Right ventricle myocardium superior (tissue), 1 donor: ENCODE results near the gene CADPS. TPM values are rescaled to one million over a fixed set of nuclear protein-coding genes. Genes with fewer than 3 reads are reported as not detected.

Source experiments
- ATAC-seq: fragments of 200-7000 bp; cut with Tn5 transposase; one replicate; pipeline ENCODE4 v1.9.1; 2020; ENCODE audit warnings: mild to moderate bottlenecking; ENCODE audit not compliant: poor library complexity
- DNase-seq: peaks from one replicate; pipeline ENCODE4 v3.0.0-alpha.2; 2020
- intact Hi-C: fragments of 100-400 bp; cut with DNase I; formaldehyde crosslinking; loops from one replicate; pipeline ENCODE4 v1.11.2; 2022
- total RNA-seq: library from RNA; stranded (reverse); fragmentation: NEBNext Ultra II Directional; extraction: Animal tissue kit (Norgen Biotek cat#: 25700); gene quantifications from one replicate; pipeline ENCODE4 v1.2.1, GENCODE V29; 2021
- donor health status: DM: no; HTN: yes; CAD: no; lungs with severe emphysema.

CADPS gene
- total RNA-seq, 1 donor from 2014 or later, result 11.3 TPM

DNA sequence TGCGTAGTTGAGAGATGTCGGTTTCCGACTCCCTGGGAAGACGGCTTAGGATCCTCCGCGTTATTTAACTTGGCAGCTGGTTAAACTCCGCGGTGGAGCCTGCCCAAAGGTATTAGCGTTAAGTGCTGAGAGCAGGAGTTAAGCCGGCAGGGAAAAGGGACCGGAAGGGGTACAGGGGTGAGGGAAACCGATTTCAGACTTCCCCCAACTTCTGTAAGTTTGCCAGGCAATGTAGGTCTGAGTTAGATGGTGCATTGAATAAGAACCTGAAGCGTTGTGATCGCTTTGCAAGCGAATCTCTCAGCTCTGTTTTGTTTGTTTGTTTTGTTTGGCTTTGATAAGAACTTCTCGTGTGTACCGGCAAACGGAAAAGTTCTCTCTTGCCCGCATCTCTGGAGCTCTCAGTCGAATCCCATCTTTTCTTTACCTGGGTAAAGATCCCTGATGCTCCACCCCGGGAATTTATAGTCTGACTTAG, 495.9 kb downstream of the CADPS start:
- DNase-seq (no peak), ATAC-seq (no peak)
- intact Hi-C loops, result no loop called here

DNA sequence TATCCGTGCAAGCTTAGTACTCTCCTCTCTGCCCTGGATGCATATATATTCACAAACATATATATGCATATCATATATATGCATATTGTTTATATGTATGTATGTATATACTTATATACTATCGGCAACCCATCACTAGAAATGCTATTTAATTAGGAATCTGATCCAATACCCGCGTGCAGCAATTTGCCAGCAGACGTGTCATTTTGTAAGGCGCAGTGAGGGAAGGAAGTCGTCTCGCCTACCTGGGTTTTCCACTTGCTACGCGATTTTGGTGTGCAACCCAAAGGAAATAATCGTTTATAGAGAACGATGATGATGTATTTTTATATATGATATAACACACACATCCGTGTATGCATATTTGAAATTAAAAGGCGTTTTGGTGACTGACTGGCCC, 496.3 kb downstream of the CADPS start:
- DNase-seq (no peak), ATAC-seq (no peak)
- intact Hi-C loops, result no loop called here

DNA sequence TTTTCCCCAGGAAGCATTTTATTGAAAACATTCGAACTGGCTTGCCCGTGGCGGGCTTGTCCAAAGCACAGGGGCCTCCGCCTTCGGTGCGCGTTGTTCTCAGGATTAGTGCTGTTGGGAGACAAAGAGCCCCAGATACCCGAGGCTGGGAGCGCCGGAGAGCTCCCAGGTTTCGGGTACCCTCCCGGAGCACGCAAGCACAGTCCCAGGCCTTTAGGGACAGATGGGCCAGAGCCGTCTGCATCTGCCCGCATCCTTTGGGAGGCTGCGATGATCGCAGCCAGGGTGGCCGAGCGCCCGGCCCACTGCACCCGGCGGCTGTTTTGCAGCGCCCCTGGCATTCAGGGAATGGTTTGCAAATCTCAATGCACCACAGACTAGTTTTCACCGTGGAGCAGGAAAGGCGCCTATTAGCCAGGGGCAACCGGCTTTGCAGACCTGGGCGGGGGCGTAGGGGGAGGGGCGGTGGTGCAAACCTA, 496.9 kb downstream of the CADPS start:
- DNase-seq, result no peak
- intact Hi-C loops, result no loop called here

DNA sequence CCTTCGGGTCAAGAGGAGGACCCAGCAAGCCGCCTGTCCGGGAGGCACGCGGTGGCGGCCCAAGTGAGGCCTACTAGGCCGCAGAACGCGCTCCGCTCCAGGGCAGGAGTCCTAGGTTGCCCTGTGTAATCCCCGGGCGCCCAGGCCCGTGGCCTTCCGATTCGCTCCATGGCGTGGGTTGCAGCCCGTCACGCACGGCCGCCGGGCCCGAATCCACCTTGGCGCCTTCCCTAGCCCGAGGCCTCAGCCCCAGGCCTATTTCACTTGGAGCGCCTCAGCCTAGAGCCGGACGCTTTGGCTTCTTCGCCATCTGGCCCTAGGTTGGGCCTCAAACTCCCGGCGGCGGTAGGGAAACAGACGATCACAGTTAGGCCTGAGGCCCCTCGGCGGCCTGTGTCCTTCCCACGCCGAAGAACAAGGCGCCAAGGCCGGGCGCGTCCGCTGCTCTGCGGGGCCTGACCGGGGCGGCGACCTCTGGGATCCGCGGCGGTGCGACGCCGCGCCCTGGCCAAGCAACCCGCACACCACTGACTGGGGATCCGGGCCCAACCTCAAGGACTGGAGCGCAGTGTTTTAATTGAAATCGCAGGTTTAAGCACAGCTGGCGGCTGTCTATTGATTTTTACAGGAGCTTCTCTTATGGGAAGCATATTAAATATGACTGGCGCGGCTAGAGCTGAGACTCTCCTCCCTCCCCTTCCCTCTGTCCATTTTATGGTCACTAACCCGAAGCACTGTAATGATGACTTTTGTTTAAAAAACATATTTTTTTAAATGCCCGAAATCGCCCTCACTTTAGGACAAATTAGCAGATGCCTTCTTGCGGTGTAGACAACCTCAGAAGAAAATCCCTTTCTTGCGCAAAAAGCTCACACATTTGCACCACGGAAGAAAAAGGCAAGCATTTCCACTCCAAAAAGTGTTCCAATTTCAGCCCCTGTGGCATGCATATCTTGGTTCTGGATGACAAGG, 498.0 kb downstream of the CADPS start:
- ATAC-seq (no peak), DNase-seq (no peak)
- intact Hi-C loops, result no loop called here

More for the DNA sequence above, 496.9 kb downstream of the CADPS start:
- no peak for ATAC-seq

DNA sequence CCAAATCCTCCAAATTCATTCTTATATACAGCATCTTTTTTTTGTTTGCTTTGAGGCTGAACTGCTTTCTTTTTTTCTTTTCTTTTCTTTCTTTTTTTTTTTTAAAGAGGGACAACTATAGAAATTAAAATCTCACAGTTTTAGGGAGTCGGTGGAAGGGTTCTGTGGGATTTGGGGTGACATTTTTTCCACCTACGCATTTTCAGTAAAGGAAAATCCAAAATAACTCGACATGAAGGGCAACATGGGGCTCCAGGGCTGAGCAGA, 498.8 kb downstream of the CADPS start:
- no peak for DNase-seq
- intact Hi-C loops, result no loop called here

DNA sequence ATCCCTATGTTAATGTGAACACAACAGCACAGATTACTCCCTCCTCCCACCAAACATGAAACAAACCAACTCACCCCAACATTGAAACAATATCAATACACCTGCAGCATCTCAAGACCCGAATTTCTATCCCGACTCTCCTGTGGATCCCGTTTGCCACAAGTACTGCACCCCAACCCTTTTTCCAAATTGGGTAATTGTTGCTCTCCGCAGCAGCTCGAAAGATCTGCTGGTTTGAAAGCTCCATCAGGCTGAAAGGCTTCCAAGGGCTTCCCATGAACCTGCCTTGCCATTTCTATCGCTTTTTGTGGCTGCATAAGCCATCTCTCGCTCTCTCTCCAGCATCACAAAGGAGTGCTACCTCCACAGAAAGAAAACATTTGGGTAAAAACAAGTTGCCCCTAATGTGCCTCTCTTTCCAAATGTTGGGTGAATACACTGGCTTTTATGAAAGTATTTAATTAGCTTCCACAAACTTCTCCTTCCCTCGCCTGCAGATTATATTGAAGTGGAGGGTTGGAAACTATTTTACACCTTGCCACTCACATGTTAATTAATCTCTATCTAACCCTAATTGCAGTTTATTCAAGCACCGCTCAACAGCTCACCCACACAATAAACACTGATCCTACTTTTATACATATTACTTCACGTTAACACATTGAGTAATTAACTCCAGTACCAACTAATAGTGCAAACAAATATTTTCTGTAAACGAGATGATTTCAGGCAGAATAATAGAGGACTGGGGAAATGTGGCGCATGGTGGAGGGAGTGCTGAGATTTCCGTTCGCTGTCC, 499.4 kb downstream of the CADPS start:
- ATAC-seq, result no peak
- no peak for DNase-seq
- intact Hi-C loops, result no loop called here

More for the DNA sequence above, 498.8 kb downstream of the CADPS start:
- ATAC-seq, result no peak

DNA sequence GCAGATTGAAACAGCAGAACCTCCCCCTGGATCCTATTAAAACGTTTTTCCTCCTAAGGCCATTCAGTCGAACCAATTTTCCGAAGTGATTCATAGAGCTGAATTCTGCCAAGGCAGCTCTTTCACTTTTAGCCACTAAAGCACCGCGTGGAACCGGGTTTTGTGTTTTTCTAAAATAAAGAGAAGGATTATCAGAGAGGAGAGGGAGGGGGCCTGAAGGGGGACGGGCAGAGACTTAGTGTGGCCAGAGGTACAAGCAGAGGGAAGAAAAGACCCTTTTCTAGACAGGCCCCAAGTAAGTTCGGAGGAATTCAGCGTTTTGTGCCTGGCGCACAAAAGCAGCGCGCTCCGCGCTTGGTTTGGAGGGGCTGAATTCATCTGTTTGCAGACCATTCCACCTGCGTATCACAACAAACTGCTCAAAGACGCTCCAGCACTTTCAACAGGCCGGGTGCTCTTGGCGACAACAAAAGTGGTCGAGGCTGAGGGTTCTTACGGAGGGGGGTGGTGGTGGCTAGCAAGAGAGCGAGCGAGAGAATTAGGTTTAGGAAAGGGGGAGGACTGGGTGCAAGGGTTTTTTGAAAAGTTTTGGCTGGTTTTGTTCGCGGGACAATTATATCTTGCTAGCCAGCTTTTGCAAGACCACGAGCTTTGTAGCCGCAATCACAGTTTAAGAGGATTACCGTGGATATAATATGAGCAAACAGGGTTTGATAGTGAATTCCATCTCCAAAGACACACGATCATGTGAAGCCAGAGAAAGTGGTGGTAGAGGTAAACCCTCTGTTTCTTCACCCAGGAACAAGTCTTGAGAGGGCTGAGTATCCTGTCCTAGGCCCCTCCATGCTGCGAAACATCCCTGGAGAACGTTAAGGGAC, 500.6 kb downstream of the CADPS start:
- intact Hi-C loops, result no loop called here
- no peak for DNase-seq
- no peak for ATAC-seq

DNA sequence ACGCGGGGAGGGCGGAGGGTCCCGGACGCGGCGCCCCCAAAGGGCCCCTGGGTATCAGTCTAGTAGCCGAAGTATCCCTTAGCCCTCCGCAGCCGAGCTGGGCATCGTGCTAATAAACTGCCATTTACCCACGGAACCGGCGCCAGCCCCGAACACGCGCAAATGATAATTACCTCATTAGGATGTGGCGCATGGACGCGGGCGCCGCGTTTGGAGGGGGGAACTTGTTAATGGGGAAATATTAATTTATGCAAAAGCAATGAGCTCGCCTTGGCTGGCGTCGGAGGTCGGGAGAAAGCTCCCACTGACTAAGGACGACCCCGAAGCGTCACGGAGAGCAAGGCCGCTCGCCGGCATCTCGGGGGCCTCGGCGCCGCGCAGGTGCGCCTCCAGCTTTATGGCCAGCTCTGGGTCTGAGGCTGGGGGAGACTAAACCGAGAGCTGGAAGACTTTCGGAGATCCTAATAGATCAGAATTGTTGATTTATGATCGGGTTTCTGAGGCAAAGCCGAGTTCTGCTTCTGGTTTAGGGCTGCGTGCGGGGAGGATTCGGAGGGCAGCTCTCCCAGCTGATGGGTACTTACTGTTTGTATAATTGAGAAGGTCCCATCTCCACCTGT, 501.4 kb downstream of the CADPS start:
- ATAC-seq (no peak), DNase-seq (no peak)
- intact Hi-C loops, result no loop called here

DNA sequence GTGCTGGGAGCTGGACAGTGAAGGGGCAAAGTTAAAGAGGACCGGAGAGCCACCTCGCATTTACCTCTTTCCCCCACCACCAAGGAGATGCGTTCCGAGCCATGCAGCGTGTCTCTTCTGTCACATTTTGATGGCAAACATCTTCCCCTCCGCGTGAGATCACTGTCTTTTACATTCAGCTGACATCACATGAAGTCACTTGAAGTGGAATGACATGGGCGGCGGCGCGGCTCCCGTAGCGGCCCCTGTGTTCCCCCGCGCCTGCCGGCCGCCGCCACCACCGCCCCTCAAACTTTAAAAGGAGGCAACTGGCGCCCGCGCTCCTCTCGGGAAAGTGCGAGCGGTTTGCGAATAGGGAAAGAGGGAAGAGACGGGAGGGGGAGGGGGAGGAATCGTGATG, 502.0 kb downstream of the CADPS start, which contains the start of gene FEZF2:
TSS of gene FEZF2 (minus strand) at position 336 of the 400 bp plus-strand sequence. CDS start 682 bp downstream, outside the sequence.
- ATAC-seq (no peak), DNase-seq (no peak)
- intact Hi-C loops, result no loop called here

DNA sequence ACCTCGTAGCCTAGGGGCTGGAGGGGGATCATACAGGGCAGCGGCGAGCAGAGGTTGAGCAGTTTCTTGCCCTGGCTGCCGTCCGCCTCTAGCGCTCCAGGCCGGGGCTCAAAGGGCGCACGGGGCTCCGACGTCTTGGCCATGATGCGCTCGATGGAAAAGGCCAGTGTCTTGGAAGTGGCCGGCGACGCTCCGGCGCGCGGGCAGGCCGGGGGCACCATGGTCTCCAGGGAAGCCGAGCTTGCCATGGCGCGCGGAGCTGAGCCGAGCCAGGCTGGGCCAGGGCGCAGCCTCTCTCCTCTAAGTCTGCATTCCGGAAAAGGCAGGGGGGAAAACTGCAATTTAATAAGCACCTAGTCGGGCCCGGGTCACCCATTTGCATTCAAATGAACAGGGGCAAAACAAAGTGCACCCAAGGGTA, 502.6 kb downstream of the CADPS start:
- DNase-seq (no peak), ATAC-seq (no peak)
- intact Hi-C loops, result no loop called here

DNA sequence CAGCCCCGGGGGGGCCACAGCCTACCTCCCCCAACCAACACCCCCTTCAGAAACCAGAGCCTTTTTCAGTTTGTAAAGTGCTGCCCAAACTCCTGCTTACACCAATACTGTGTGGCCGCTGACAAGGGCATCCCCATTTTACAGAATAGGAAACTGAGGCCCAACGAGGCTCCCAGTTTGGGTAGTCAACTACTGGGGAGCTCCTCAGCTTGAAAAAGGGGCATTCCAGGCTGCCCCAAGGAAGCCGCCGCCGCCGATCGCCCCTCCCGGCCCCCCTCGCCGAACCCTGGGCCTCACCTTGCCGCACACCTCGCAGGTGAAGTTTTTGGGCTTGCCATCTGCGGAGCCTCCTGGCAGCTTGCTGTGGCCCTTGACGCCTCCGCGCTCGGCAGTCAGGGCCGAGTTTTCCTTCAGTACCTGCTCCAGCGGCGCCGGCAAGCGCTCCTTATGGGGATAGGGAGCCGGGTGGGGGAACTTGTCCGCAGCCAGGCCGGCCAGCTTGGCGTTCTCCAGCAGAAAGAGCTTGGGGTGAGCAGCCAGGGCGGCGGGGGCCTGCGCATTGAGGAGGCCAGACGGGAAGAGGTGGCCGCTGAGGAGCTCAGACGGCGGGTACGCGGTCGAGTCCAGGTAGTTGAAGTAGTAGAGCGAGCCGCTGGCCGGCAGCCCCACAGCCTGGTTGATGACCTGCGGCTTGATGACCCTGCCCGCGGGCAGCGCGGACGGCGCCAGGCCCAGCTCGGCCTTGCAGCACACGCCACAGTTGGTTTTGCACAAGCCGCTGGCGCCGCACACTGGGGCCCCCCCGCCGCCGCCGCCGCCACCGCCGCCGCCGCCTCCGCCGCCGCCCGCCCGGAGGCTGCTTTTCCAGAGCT, 503.3 kb downstream of the CADPS start:
- ATAC-seq (no peak), DNase-seq (no peak)
- intact Hi-C loops, result no loop called here

DNA sequence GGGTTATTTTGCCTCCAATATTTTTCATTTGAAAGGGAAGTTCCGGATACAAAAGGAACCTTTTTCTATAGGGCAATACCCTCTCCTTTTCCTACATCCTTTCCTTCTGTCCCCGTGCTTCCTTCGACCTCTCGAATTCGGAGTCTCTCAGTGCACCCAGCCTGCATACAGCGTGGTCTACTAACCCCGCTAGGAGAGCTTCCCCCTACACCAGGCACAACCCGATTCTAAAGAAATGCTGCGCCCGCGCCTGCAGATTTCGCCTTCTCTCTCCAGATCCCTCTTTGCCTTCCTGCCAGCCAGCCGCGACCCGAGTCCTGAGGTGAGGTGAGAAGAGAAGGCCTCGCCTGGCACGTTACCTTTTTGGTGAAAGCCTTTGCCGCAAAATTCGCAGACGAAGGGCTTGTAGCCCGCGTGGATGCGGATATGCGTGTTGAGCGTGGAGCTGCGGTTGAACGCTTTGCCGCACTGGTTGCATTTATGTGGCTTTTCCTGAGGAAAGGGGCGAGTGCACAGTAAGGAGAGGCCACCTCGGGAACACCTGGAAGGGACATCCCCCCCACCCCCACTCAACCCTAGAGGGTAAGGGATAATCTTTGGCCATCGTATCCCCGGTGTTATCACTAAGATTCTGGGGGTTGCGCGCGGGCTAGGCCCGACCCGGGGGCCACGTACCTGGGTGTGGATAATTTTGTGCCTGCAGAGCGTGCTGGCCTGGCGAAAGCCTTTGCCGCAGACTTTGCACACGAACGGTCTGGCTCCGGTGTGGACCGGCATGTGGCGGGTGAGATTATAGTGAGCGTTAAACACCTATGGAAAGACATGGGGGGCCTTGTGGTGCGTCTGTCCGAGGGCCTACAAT, 504.1 kb downstream of the CADPS start:
- ATAC-seq, result no peak
- DNase-seq, result no peak
- intact Hi-C loops, result no loop called here

DNA sequence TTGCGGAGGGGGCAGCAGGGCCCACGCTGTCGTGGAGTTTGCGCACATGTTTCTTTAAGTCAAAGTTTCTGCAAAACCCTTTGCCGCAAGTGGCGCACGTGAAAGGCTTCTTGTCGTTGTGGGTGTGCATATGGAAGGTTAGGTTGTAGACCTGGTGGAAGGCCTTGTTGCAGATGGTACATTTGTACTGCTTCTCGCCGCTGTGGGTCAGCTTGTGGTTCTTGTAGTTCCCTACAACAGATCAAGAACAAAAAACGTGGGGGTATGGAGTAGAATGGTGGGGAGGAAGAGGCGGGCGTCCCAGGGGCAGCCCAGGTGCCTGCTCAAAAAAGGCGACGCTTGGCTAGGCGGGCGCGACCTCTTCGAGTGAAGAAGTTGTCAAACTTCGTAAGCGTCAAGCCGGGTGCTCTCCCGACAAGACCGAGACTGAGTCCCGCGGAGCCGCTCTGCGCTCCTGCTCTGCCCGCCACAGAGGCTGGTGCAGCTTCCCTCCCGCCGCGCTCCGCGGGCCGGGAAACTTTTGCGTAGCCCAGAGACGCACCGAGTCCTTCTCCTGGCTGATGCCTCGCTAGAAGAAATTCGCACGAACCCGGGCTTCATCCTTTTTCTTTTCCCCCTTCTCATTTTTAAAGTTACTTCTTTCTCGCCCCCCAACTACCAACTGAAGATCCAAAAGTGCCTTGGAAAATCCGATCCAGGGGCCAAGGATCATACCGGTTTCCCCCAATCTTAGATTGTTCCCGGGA, 504.9 kb downstream of the CADPS start:
- ATAC-seq (no peak), DNase-seq (no peak)
- intact Hi-C loops, result no loop called here

DNA sequence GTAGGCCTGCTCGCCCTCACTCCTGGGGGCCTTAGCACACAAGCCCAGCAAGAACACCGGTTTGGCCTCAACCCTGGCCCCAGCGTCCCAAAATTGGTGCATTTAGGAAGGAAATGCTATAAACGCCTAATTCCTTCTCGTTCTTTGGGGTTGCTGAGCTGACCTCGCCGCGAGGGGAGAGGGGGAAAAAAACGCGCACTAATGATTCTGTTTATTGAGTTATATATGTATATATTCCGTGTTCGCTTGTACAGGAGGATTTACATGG, 505.8 kb downstream of the CADPS start:
- no peak for ATAC-seq
- intact Hi-C loops, result no loop called here
- no peak for DNase-seq

DNA sequence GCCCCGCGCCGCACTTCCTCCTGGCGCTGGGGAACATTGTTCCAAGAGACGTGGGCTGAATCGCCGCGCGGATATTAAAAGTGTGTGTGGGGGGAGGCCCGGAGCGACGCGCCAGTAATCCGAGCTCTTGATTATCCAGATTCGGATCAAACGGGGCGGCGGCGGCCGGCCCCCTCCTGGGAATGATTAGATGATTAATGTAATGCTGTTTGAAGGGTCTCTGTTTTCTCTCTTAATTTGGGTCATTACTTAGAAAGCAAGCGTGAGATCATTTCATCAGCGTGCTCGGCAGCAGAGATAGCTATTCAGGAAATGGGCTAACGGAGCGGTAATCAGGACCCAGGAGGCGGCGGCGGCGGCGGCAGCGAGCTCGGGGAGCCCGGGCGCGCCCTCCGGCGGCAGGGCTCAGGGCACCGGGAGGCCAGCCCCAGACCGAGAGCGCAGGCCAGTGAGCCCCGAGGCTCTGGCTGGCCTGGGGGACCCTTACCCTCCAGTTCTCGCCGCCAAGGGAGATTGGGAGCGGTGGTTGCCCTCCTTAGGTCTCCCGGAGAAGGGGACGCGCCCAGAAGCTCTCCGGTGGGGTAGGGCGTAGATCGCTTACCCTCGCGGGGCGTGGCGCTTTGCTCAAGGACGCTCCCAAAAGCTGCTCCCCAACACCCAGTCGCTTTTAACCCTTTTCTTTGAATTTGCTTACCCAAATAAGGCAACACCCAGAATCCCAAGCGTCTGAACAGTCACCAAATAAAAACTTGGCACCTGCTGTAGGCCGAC, 506.3 kb downstream of the CADPS start:
- no peak for ATAC-seq
- intact Hi-C loops, result no loop called here
- DNase-seq, result no peak
